Measurements from ENCODE around the gene SPOCK3.

- TF ChIP-seq EZH2 (IDR thresholded peaks at IDR 0.05; ENCODE audit: borderline replicate concordance, low read length), result no peak
- TF ChIP-seq, protein P1, sequence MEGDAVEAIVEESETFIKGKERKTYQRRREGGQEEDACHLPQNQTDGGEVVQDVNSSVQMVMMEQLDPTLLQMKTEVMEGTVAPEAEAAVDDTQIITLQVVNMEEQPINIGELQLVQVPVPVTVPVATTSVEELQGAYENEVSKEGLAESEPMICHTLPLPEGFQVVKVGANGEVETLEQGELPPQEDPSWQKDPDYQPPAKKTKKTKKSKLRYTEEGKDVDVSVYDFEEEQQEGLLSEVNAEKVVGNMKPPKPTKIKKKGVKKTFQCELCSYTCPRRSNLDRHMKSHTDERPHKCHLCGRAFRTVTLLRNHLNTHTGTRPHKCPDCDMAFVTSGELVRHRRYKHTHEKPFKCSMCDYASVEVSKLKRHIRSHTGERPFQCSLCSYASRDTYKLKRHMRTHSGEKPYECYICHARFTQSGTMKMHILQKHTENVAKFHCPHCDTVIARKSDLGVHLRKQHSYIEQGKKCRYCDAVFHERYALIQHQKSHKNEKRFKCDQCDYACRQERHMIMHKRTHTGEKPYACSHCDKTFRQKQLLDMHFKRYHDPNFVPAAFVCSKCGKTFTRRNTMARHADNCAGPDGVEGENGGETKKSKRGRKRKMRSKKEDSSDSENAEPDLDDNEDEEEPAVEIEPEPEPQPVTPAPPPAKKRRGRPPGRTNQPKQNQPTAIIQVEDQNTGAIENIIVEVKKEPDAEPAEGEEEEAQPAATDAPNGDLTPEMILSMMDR (IDR thresholded peaks at IDR 0.05; ENCODE audit: low read length), result no peak
Observed at GRCh38 chr4:166846939-166847338, 387.4 kb downstream of the SPOCK3 start.

Measured in OCI-LY1 (cell line).